ENCODE results near the gene C12orf75.

Gene C12orf75

DNA sequence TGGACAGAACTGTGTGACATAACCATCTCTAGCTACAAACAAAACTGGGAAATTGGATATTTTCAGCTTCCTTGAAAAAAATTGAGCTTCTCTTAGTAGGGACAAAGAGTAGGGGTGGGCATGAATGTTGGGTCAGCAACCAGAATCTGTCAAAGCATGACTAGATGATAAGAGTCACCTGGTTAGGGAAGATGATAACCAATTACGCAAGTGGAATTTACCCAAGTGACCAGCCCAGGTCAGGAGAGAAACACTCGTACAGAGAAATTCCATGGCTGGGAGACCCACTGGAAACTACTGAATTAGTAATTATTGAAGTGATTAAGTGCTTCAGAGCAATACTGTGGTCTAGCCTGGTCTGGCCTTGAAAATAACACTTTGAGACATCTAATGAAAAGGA is 36.3 kb upstream of the C12orf75 start:
- TF ChIP-seq FOXP2 (optimal IDR thresholded peaks at IDR 0.05; ENCODE audit: borderline replicate concordance, extremely low read depth, extremely low read length, insufficient read depth): no peak
- TF ChIP-seq SIN3A (IDR thresholded peaks at IDR 0.05; ENCODE audit: borderline replicate concordance, insufficient read depth, low read length): no peak
- TF ChIP-seq POLR2AphosphoS5 (IDR thresholded peaks at IDR 0.05; ENCODE audit: low read depth, low read length): no peak
- TF ChIP-seq, protein P1, sequence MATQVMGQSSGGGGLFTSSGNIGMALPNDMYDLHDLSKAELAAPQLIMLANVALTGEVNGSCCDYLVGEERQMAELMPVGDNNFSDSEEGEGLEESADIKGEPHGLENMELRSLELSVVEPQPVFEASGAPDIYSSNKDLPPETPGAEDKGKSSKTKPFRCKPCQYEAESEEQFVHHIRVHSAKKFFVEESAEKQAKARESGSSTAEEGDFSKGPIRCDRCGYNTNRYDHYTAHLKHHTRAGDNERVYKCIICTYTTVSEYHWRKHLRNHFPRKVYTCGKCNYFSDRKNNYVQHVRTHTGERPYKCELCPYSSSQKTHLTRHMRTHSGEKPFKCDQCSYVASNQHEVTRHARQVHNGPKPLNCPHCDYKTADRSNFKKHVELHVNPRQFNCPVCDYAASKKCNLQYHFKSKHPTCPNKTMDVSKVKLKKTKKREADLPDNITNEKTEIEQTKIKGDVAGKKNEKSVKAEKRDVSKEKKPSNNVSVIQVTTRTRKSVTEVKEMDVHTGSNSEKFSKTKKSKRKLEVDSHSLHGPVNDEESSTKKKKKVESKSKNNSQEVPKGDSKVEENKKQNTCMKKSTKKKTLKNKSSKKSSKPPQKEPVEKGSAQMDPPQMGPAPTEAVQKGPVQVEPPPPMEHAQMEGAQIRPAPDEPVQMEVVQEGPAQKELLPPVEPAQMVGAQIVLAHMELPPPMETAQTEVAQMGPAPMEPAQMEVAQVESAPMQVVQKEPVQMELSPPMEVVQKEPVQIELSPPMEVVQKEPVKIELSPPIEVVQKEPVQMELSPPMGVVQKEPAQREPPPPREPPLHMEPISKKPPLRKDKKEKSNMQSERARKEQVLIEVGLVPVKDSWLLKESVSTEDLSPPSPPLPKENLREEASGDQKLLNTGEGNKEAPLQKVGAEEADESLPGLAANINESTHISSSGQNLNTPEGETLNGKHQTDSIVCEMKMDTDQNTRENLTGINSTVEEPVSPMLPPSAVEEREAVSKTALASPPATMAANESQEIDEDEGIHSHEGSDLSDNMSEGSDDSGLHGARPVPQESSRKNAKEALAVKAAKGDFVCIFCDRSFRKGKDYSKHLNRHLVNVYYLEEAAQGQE (IDR thresholded peaks at IDR 0.05; ENCODE audit: insufficient read depth in 1 of 2, low read depth in 2 of 2, low read length in 2 of 2): no peak
- no peak for TF ChIP-seq TAF1 (IDR thresholded peaks at IDR 0.05; ENCODE audit: borderline replicate concordance, insufficient read depth, low read length)

DNA sequence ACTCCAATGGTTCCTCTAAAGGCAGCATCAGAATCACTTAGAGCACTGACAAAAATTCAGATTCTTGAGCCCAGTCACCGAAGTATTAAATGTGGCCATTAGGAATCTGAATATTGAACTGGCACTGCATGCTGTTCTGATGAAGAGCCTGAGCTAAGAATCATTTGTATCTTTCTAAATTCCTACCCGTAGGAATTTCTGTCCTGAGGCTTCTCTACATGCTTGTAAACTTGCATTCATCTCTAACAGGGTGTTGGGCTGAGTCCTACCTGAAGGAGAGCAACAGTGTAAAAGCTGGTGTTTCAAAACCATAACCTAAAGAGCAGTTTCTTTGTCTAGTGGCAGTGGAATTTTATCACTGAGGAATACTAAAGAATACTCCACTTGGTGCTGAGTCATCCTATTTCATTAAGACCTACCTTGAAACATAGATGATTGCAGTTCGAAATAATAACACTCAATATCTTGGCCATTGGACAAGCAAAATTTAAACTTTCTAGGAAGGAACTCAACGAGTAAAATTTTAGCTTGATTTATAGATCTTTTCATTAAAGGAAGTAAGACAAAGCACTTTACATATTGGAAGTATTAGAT is 35.5 kb upstream of the C12orf75 start:
- TF ChIP-seq, protein P1 (IDR thresholded peaks at IDR 0.05; ENCODE audit: insufficient read depth in 1 of 2, low read depth in 2 of 2, low read length in 2 of 2): no peak
- TF ChIP-seq TAF1 (IDR thresholded peaks at IDR 0.05; ENCODE audit: borderline replicate concordance, insufficient read depth, low read length): no peak
- no peak for TF ChIP-seq FOXP2 (optimal IDR thresholded peaks at IDR 0.05; ENCODE audit: borderline replicate concordance, extremely low read depth, extremely low read length, insufficient read depth)
- no peak for TF ChIP-seq SIN3A (IDR thresholded peaks at IDR 0.05; ENCODE audit: borderline replicate concordance, insufficient read depth, low read length)
- no peak for TF ChIP-seq POLR2AphosphoS5 (IDR thresholded peaks at IDR 0.05; ENCODE audit: low read depth, low read length)

DNA sequence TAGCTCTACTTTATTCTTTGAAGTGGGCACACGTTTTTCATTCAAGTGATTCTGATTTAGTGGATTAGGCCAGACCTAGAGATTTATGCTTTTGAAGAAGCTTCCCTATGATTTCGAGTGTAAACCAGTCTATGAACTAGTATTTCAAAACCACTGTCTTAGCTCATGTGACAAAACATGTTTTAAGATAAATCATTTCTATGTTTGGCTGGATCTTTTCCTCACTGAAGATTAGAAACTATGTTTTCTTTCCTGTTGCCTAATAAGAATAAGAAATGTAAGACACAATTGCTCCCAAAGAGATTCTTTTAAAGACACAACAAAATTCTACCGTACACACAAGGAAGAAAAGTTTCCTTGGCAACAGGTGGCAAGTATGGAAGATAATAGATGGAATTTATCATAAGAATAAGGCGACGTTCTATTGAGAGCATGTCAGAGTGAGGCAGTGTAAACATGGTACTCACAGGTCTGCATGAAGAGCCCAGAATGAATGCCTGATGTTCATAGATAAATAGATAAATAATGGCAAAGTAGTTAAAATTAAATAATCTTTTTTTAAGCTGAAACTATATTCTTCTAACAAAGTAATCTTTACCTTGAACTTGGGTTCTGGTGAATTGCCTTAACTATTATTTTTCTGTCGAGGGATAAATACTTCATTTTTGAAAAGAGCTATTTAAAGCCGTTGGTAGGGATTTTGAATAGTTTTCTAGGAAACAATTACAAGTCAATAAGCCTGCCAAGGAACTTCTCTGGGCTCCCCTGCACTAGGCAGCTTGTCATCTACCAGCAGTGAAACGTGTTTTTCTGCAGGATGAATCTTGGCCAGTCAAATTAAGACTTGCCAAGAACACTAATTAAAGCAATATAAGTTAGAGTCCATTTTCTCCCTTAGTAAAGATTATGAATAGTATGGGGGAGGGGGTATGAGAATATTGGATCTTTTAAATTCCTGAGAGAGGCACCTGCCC is 34.1 kb upstream of the C12orf75 start:
- no peak for TF ChIP-seq TAF1 (IDR thresholded peaks at IDR 0.05; ENCODE audit: borderline replicate concordance, insufficient read depth, low read length)
- TF ChIP-seq, protein P1 (IDR thresholded peaks at IDR 0.05; ENCODE audit: insufficient read depth in 1 of 2, low read depth in 2 of 2, low read length in 2 of 2): no peak
- TF ChIP-seq FOXP2 (optimal IDR thresholded peaks at IDR 0.05; ENCODE audit: borderline replicate concordance, extremely low read depth, extremely low read length, insufficient read depth): no peak
- no peak for TF ChIP-seq POLR2AphosphoS5 (IDR thresholded peaks at IDR 0.05; ENCODE audit: low read depth, low read length)
- no peak for TF ChIP-seq SIN3A (IDR thresholded peaks at IDR 0.05; ENCODE audit: borderline replicate concordance, insufficient read depth, low read length)

DNA sequence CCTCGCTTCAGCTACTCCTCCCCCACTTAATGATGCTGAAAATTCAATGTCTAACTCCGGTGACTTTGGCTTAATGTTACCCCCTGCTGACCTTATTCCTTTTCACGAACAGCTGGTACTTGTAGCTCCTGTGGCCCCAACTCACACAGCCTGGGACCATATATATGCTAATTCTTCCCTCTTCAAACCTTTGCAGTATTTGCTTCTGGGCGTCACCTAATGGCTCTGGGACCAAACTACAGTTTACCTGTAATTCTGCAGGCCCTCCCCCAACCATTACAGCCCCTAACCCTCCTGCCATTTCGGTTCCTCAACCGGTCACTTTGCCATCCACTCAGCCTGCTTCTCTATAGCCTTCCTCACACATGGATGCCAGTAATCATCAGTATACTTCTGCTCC is 29.6 kb upstream of the C12orf75 start:
- TF ChIP-seq, protein P1 (IDR thresholded peaks at IDR 0.05; ENCODE audit: insufficient read depth in 1 of 2, low read depth in 2 of 2, low read length in 2 of 2): no peak
- TF ChIP-seq FOXP2 (optimal IDR thresholded peaks at IDR 0.05; ENCODE audit: borderline replicate concordance, extremely low read depth, extremely low read length, insufficient read depth) (no peak), TAF1 (IDR thresholded peaks at IDR 0.05; ENCODE audit: borderline replicate concordance, insufficient read depth, low read length) (no peak), POLR2AphosphoS5 (IDR thresholded peaks at IDR 0.05; ENCODE audit: low read depth, low read length) (no peak), SIN3A (IDR thresholded peaks at IDR 0.05; ENCODE audit: borderline replicate concordance, insufficient read depth, low read length) (no peak)

All from PFSK-1 (cell line).